Naive thymus-derived CD8-positive, alpha-beta T cell (primary cell): Measurements from ENCODE around the gene TAS2R30. TPM values are rescaled to one million over a fixed set of nuclear protein-coding genes. Genes with fewer than 3 reads are reported as not detected.

Experiments
- ATAC-seq, 2 donors: fragments of 150-1000 bp; cut with Tn5 transposase in 1 of 2; sonication (Bioruptor Pico), chemical (Tn5 transposase) in 1 of 2; 1 replicate in 1 of 2; 2 replicates in 1 of 2; pipeline ENCODE4 v1.10.0; 2021; ENCODE audit warnings: mild to moderate bottlenecking in 2 of 2, moderate library complexity in 2 of 2
- POLR2A ChIA-PET: fragments of 350-600 bp; sonication (Branson Sonifier 250); formaldehyde crosslinking; loops from one replicate; lab custom pipeline; 2021; ENCODE audit warnings: antibody characterized with exemption; lab: Charles Lee
- DNase-seq, 10 donors: peaks; one replicate each; pipeline versions ENCODE4 v3.0.0 to v3.0.0-alpha.2; 2020 to 2022
- H3K27ac Mint-ChIP-seq, 10 donors: one replicate each; pipeline ENCODE4 v1.8.0; 2020 to 2022; ENCODE audit warnings: mild to moderate bottlenecking in 10 of 10, mixed read lengths in 10 of 10, moderate library complexity in 4 of 10, inconsistent platforms in 1 of 10
- H3K27me3 Mint-ChIP-seq, 5 donors: one replicate each; pipeline ENCODE4 v1.8.0; 2021 to 2022; ENCODE audit warnings: mixed read lengths in 5 of 5
- H3K36me3 Mint-ChIP-seq, 3 donors: one replicate each; pipeline ENCODE4 v1.8.0; 2020 to 2022; ENCODE audit warnings: mixed read lengths in 3 of 3, mild to moderate bottlenecking in 2 of 3, inconsistent platforms in 1 of 3
- H3K4me1 Mint-ChIP-seq, 4 donors: one replicate each; pipeline ENCODE4 v1.8.0; 2021 to 2022; ENCODE audit warnings: mixed read lengths in 4 of 4
- H3K4me3 Mint-ChIP-seq, 10 donors: one replicate each; pipeline ENCODE4 v1.8.0; 2020 to 2022; ENCODE audit warnings: mild to moderate bottlenecking in 10 of 10, mixed read lengths in 10 of 10, moderate library complexity in 6 of 10, inconsistent platforms in 1 of 10
- H3K9me3 Mint-ChIP-seq, 9 donors: one replicate each; pipeline ENCODE4 v1.8.0; 2020 to 2022; ENCODE audit warnings: mixed read lengths in 9 of 9, mild to moderate bottlenecking in 3 of 9, inconsistent platforms in 1 of 9, moderate library complexity in 1 of 9
- polyA plus RNA-seq, 3 donors: library from polyadenylated mRNA; unstranded; fragments of 300-500 nt; fragmentation: Illumina TruSeq; gene quantifications; one replicate each; pipeline ENCODE4 v1.2.3, GENCODE V29; 2021
- total RNA-seq, 8 experiments: library from RNA in 2 of 8; stranded (reverse) in 2 of 8; gene quantifications; one replicate each; pipeline ENCODE4 v1.2.3 and lab custom pipeline; 2021 to 2026

The TAS2R30 gene, protein sequence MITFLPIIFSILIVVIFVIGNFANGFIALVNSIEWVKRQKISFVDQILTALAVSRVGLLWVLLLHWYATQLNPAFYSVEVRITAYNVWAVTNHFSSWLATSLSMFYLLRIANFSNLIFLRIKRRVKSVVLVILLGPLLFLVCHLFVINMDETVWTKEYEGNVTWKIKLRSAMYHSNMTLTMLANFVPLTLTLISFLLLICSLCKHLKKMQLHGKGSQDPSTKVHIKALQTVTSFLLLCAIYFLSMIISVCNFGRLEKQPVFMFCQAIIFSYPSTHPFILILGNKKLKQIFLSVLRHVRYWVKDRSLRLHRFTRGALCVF
- 1 to 10 TPM; 4.3 to 5.0 TPM for total RNA-seq
- polyA plus RNA-seq = not detected
- 1.5 to 3.0 (median 2.7) reads per million in 6 experiments for total RNA-seq (lab: John Stamatoyannopoulos, UW)

DNA sequence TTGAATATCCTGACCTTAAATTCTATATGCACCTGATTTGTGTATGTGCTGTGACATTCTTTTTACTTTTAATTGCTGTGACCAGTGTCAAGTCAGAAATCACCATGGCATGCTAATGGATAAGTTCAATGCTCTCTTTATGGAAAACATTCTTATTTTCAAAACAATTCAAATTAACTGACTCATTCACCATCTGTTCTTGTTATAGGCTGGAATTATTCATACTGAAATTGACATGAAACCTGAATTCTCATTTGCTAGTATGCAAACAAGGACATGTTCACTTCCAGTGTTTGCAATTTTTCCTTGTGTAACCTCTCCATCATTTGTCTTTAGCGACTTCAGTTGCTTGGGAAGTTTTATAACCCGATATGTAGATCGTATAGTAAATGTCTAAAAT, at the start of gene TAS2R30:
Gene TAS2R30 (minus strand): TSS at position 340 of the 400 bp plus-strand sequence. CDS start 400 bp downstream, outside the sequence.
- H3K4me1 Mint-ChIP-seq = peaks cover 16 to 49% (median 40%) of the 10 kb centered on the region in 4 donors
- H3K36me3 Mint-ChIP-seq = peaks cover 4 to 27% (median 17%) of the 10 kb centered on the region in 3 donors
- peaks cover 0 to under 1% (median 0%) of the 10 kb centered on the region in 9 donors for H3K9me3 Mint-ChIP-seq
- ATAC-seq = no peak
- no peak for DNase-seq
- POLR2A ChIA-PET = no interaction called here
- H3K27ac Mint-ChIP-seq = peak within 1 kb of the TSS in 2 of 10 donors; percentile 19 to 33
- H3K4me3 Mint-ChIP-seq = no peak within 1 kb of the TSS
- no peaks in the 10 kb centered on the region for H3K27me3 Mint-ChIP-seq

DNA sequence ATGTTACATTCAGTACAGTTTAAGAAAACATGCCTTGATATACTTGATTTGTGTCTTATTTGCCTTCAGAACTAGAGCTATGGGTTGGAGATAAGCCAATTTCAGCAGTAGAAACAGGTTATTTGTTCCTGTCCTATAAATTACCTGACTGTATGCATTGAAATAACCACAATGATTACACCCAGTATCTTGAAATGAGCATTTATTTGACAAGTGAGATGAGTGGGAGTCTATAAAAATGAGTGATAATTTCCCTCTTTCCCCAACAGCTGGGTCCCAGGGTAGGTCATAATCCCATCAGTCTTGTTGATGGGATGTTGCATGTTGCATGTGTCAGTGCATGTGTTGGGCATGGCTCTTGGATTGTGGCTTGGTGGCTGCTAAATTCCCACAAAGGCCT, 48.6 kb upstream of the TAS2R30 start:
- Mint-ChIP-seq H3K4me1 (no peaks in the 10 kb centered on the region), H3K9me3 (no peaks in the 10 kb centered on the region), H3K27me3 (no peaks in the 10 kb centered on the region), H3K36me3 (no peaks in the 10 kb centered on the region), H3K4me3 (no peak overlapping the region), H3K27ac (no peak overlapping the region)
- POLR2A ChIA-PET = no interaction called here
- DNase-seq (no peak), ATAC-seq (no peak)

DNA sequence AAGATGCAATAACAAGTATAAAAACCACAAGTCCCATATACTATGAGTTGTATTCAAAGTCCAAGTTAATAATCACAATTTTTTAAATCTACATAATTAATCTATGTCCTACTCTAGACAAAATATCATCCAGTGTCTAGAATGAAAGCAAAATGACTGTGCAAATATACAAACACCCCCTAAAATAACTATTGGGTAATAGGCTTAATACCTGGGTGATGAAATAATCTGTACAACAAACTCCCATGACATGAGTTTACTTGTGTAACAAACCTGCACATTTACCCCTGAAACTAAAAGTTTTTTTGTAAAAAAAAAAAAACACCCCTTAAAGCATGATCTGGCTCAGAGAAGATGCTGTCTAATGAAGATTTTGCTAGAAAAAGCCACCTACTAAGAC, 48.1 kb upstream of the TAS2R30 start:
- ATAC-seq = no peak
- POLR2A ChIA-PET = no interaction called here
- Mint-ChIP-seq H3K4me1 (peaks cover 0 to 2% (median 0%) of the 10 kb centered on the region in 4 donors), H3K36me3 (peaks cover 0 to 3% (median 3%) of the 10 kb centered on the region in 3 donors), H3K27ac (no peak overlapping the region), H3K4me3 (no peak overlapping the region), H3K27me3 (no peaks in the 10 kb centered on the region), H3K9me3 (no peaks in the 10 kb centered on the region)
- DNase-seq = no peak

DNA sequence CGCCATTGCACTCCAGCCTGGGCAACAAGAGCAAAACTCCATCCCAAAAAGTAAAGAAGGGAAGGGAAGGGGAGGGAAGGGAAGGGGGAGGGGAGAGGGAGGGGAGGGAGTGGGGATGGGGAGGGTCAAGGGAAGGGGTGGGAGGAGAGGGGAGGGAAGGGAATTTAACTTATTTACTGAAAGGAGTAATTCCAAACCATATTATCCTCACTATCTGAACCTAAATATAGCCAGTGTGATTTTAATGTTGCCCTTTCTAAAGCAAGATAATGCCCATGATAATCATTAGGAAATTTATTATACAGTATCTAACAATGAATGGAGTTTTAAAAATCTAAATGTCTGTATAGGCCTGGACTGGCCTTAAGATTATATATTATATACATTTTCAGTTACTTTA, 43.8 kb upstream of the TAS2R30 start:
- ATAC-seq = no peak
- Mint-ChIP-seq H3K27me3 (no peaks in the 10 kb centered on the region), H3K9me3 (no peaks in the 10 kb centered on the region), H3K4me1 (peaks cover 6 to 16% (median 10%) of the 10 kb centered on the region in 4 donors), H3K36me3 (peaks cover 0 to 24% (median 22%) of the 10 kb centered on the region in 3 donors), H3K27ac (no peak overlapping the region), H3K4me3 (no peak overlapping the region)
- DNase-seq = no peak
- POLR2A ChIA-PET = no interaction called here

DNA sequence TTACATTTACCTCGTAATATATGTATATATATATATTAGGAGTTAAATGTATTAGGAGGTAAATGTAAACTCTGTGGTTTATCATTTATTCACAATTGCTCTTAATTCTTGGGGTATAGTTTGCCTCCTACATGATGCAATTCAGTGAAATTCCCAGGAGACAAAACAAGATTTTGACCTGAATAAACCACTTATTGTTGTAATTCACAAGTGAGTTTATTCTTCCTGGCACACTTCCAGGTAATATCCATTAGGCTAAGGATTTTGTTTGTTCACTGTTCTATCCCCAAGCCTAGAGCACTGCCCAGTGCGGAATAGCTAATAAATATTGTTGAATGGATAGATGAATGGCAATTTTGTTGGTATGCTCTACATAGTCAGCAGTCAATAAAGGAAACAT, 39.6 kb upstream of the TAS2R30 start:
- Mint-ChIP-seq H3K27ac (no peak overlapping the region), H3K36me3 (peaks cover 9 to 39% (median 28%) of the 10 kb centered on the region in 3 donors)

DNA sequence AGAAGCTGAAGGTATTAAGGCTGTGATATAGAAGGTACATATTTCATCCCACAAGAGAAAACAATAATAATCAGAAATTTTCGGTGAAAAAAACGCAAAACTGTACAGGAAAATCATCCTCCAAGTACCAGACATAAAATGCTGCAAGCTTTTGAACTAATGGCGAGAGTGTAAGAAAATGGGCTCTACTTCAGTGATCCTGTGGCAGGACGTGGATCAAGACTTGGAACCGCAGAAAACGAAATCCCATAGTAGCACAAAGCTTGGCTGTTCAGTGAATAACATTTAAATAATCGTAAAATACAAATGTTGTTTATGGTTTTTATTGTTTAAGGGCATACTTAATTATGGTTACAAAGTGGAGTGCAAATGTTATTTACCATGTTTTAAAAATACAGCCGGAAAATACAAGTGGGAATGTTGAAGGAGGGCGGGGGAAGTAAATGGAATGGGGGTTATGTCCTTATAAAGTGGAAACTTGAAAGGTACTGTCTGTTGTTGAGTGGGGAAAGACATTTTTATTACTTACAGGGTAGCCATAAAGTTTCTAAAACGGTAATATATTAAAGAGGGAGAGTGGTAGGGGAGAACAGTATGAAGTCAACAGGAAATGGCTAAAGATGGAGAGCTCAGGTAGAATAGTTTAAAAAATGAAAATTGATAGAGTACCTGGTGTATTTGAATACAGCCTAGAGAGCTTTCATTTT, 37.7 kb upstream of the TAS2R30 start:
- no peaks in the 10 kb centered on the region for H3K9me3 Mint-ChIP-seq
- POLR2A ChIA-PET = interaction anchor here (0.5 to 1.8 kb wide), 9 partner anchors 9 to 1140 kb away, joined by 3 to 16 read pairs (median 3); partner anchors contain the start of gene MAGOHB
- ATAC-seq = no peak
- H3K4me3 Mint-ChIP-seq = peak overlapping the region; percentile 95 to 100 (median 98)
- DNase-seq = no peak
- no peaks in the 10 kb centered on the region for H3K27me3 Mint-ChIP-seq
- H3K4me1 Mint-ChIP-seq = peaks cover 30 to 74% (median 60%) of the 10 kb centered on the region in 4 donors
- peaks cover 13 to 52% (median 32%) of the 10 kb centered on the region in 3 donors for H3K36me3 Mint-ChIP-seq
- H3K27ac Mint-ChIP-seq = peak overlapping the region; percentile 98 to 100 (median 99)

More for the DNA sequence above, 39.6 kb upstream of the TAS2R30 start:
- peaks cover 23 to 55% (median 44%) of the 10 kb centered on the region in 4 donors for H3K4me1 Mint-ChIP-seq
- POLR2A ChIA-PET = no interaction called here
- ATAC-seq = no peak
- no peak for DNase-seq
- H3K9me3 Mint-ChIP-seq = no peaks in the 10 kb centered on the region
- H3K4me3 Mint-ChIP-seq = no peak overlapping the region
- no peaks in the 10 kb centered on the region for H3K27me3 Mint-ChIP-seq

DNA sequence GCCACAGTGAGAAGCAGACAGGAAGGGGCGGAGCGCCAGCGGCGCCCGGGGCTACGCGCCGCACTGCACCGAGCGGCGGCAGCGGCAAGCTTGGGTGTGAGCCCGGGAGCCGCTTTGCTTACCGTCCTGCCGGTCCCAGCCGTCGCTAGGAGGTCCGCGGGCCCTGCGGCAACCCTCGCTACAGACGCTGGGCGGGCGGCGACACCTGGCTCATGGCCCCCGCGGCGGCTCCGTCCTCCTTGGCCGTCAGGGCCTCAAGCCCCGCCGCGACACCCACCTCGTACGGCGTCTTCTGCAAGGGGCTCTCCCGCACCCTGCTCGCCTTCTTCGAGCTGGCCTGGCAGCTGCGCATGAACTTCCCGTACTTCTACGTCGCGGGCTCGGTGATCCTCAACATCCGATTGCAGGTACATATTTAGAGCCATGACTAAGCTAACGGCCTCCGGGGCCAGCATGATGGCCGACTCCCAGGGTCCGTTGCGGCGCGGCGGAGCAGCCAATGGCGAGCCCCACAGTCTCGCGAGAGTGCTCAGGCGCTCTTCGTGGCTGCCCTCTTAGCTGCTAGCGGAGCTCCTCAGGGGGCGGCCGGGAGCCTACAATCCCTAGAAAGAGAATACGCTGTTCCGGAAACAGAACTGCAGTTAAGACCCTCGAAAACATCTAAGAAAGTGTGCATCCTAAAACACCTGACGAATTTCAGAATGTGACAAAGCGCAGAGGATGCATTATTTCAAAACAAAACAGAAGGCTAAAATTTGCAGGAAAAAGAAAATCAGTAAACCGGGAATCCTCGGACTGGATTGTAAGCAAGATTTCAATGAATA, 36.9 kb upstream of the TAS2R30 start, which contains the start of gene SMIM10L1:
Gene SMIM10L1 (plus strand): TSS at position 50 of the 824 bp plus-strand sequence. CDS start 163 bp downstream, at position 213.
- Mint-ChIP-seq H3K36me3 (peaks cover 13 to 54% (median 30%) of the 10 kb centered on the region in 3 donors), H3K9me3 (no peaks in the 10 kb centered on the region), H3K4me1 (peaks cover 32 to 81% (median 68%) of the 10 kb centered on the region in 4 donors), H3K27me3 (no peaks in the 10 kb centered on the region), H3K4me3 (peak within 1 kb of the TSS; percentile 95 to 100 (median 98)), H3K27ac (peak within 1 kb of the TSS; percentile 98 to 100 (median 99))
- ATAC-seq (peak; percentile 93 to 95), DNase-seq (peak; percentile 81 to 94 (median 86))
- POLR2A ChIA-PET = interaction anchor here (0.5 to 1.8 kb wide), 14 partner anchors 8 to 1141 kb away, joined by 3 to 16 read pairs (median 3); partner anchors contain the start of gene MAGOHB

DNA sequence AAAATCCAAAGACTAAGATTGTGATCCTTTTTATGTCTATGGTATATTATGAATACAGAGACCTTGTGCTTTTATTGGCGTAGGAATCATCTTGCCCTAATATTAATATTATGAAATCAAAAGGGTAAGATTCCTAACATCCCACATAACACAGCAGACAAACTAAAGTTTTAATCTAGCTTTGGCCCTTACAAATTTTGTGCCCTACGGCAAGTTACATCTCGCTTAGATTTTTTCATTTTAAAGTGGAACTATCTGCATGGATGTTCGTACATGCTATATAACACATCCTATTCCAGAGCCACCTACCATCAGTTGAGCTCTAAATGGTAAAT, 36.3 kb upstream of the TAS2R30 start:
- no peaks in the 10 kb centered on the region for H3K27me3 Mint-ChIP-seq
- H3K36me3 Mint-ChIP-seq = peaks cover 18 to 56% (median 28%) of the 10 kb centered on the region in 3 donors
- peak overlapping the region; percentile 58 to 99 (median 98) for H3K27ac Mint-ChIP-seq
- ATAC-seq (no peak), DNase-seq (no peak)
- peaks cover 34 to 83% (median 73%) of the 10 kb centered on the region in 4 donors for H3K4me1 Mint-ChIP-seq
- peak overlapping the region; percentile 95 to 100 (median 98) for H3K4me3 Mint-ChIP-seq
- H3K9me3 Mint-ChIP-seq = no peaks in the 10 kb centered on the region
- POLR2A ChIA-PET = interaction anchor here (0.7 to 1.8 kb wide), 7 partner anchors 39 to 612 kb away, joined by 3 to 16 read pairs (median 3); partner anchors contain the start of gene MAGOHB

DNA sequence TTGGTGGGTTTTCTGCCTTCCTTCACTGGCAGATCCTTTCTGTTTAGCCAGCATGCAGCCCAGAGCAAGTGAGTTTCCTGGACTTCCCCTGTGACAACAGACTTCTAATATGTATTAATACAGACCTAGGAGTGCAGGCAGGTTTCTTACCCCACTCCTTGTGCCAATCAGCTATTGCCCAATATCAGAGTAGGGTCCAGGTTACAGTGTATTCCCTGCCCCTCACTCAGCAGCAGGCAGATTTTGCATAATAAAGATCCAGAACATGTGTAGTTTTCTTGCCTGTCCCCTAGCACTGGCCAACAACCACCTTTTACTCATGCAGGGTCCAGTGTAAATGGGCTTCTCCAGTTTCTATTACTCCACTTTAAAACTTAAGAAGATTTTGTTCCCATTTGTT, 31.9 kb upstream of the TAS2R30 start:
- H3K36me3 Mint-ChIP-seq = peaks cover 25 to 72% (median 37%) of the 10 kb centered on the region in 3 donors
- H3K27me3 Mint-ChIP-seq = no peaks in the 10 kb centered on the region
- peak overlapping the region in 2 of 10 donors; percentile 17 to 82 for H3K27ac Mint-ChIP-seq
- H3K4me3 Mint-ChIP-seq = peak overlapping the region in 2 of 10 donors; percentile 5 to 44
- H3K9me3 Mint-ChIP-seq = no peaks in the 10 kb centered on the region
- peaks cover 44 to 91% (median 80%) of the 10 kb centered on the region in 4 donors for H3K4me1 Mint-ChIP-seq
- ATAC-seq (no peak), DNase-seq (no peak)
- POLR2A ChIA-PET = no interaction called here

DNA sequence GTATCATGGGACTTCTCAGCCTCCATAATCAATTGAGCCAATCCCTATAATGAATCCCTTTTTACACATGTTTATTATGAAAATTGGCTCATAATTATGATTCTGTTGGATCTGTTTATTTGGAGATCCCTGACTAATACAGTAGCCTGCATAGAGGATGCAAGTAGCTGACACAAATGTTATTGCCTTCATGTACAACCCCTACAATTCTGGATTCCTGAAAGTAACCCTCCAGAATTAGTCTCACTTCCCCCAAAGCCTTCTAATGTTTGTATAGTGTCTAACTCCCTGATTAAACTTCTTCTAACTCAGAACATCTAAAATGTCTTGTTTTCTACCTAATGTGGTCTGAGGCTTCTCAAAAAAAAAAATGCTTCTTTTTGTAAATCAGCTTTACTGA, 29.9 kb upstream of the TAS2R30 start:
- DNase-seq = no peak
- H3K36me3 Mint-ChIP-seq = peaks cover 24 to 82% (median 44%) of the 10 kb centered on the region in 3 donors
- no peak overlapping the region for H3K27ac Mint-ChIP-seq
- POLR2A ChIA-PET = interaction anchor here (1.5 kb wide), 1 partner anchor 7 kb away, joined by 4 read pairs; no protein-coding TSS in a partner anchor
- no peaks in the 10 kb centered on the region for H3K9me3 Mint-ChIP-seq
- H3K4me1 Mint-ChIP-seq = peaks cover 44 to 89% (median 79%) of the 10 kb centered on the region in 4 donors
- no peaks in the 10 kb centered on the region for H3K27me3 Mint-ChIP-seq
- ATAC-seq = no peak
- H3K4me3 Mint-ChIP-seq = no peak overlapping the region

DNA sequence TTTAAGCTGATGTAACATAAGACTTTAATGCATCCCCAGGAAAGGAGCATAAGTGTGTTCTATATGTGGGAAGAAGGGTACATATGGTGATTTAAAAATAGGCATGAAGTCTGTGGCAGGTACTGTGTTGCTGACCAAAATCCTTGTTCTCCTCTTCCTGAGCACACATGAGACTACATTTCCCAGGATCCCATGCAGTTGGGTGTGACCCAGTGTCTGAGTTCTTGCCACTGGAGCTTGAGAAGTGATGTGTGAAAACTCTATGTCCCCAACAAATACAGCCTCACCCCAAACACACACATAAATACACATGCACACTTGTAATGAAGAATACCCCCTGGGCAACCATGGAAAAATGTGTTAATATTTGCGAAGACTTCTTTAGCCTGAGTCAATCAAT, 28.1 kb upstream of the TAS2R30 start:
- POLR2A ChIA-PET = interaction anchor here (0.7 kb wide), 1 partner anchor 9 kb away, joined by 3 read pairs; the partner anchor contains the start of gene SMIM10L1
- no peaks in the 10 kb centered on the region for H3K27me3 Mint-ChIP-seq
- H3K4me1 Mint-ChIP-seq = peaks cover 34 to 78% (median 67%) of the 10 kb centered on the region in 4 donors
- H3K9me3 Mint-ChIP-seq = peaks cover 0 to 6% (median 0%) of the 10 kb centered on the region in 9 donors
- no peak overlapping the region for H3K4me3 Mint-ChIP-seq
- ATAC-seq (no peak), DNase-seq (no peak)
- H3K27ac Mint-ChIP-seq = no peak overlapping the region
- peaks cover 20 to 77% (median 40%) of the 10 kb centered on the region in 3 donors for H3K36me3 Mint-ChIP-seq
